GM20431 (cell line): ENCODE results near the gene CHIC2.

Source experiments
- in situ Hi-C: fragments of 300-500 bp; cut with MseI, MboI; formaldehyde crosslinking; loops from one replicate; pipeline ENCODE4 v1.15.0; 2020; ENCODE audit warnings: low sequenced_read_pairs; ENCODE audit not compliant: unreplicated experiment

The CHIC2 gene

GRCh38 chr4:53962516-53963225 lies 101.7 kb downstream of the CHIC2 start:
- in situ Hi-C loops, result no loop called here

GRCh38 chr4:53961351-53961750 lies 103.1 kb downstream of the CHIC2 start:
- in situ Hi-C loops, result no loop called here

- in situ Hi-C loops, result no loop called here
These were observed 103.6 kb downstream of the CHIC2 start for GRCh38 chr4:53960843-53961242.
